Epithelial cell of prostate (primary cell): ENCODE measurements around the gene MACROD2.

ENCODE experiments used
- DNase-seq: peaks from one replicate; pipeline ENCODE4 v3.0.0-alpha.2; 2011; ENCODE audit warnings: low read depth, low spot score
- H3K27ac ChIP-seq: fragments of 450-650 bp; 2 replicates; pipeline ENCODE4 v1.5.1; 2017; ENCODE audit warnings: mild to moderate bottlenecking

The MACROD2 gene

DNA sequence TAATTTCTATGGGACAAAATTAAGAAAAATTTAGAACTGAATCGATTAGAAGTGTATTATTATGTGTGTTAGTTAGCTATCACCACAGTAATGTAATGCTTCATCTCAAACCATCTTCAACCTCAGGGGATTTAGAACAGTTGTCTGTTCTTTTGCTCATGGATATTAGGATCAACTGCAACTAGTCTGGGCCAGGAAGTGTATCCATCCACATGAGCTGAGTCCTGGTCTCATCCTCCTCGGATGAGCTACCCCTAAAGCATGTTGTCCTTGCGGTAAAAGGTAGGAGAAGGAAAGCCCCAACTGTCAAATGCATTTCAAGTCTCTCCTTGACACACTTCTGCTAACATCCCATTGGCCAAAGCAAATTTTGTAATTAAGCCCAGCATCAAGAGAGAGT, 2040.3 kb downstream of the MACROD2 start:
- DNase-seq = no peak
- H3K27ac ChIP-seq = no peak overlapping the region

DNA sequence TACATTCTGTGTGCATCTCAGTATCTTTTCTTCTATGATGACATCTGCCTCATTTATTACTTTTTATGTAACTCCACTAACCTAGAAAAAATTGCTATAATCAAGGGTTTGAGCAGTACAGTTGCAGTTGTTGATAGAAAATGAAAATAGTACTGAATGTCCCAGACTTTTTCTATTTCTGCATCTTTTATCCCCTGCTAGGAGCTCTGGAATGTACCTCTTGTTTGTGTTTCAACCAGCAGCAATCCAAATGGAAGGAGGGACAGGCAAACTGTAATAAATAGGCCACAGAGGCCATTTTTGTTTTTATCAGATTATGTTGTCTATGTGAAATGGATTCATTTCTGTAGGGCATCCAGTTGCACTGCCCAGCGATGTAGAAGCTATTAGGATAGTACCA, 2041.0 kb downstream of the MACROD2 start:
- no peak for DNase-seq

DNA sequence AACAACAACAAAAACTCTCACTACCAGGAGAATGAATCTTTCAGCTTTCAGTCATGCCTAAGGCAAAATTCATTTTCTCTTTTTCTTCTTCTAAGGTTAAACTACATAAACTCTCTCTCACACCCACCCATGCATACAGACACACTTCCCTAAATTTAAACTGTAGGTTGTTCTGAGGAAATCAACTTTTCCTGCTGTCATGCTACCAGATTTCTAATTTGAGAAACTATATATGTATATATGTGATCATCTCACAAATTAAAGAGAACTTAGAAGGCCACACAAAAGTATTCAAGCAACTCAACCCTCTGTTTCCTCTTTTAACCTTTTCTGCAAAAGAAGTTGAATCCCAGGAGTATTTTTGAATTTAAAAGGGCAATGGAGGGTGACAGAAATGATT, 2045.4 kb downstream of the MACROD2 start:
- H3K27ac ChIP-seq = no peak overlapping the region
- no peak for DNase-seq

More for the DNA sequence above, 2041.0 kb downstream of the MACROD2 start:
- H3K27ac ChIP-seq = no peak overlapping the region

DNA sequence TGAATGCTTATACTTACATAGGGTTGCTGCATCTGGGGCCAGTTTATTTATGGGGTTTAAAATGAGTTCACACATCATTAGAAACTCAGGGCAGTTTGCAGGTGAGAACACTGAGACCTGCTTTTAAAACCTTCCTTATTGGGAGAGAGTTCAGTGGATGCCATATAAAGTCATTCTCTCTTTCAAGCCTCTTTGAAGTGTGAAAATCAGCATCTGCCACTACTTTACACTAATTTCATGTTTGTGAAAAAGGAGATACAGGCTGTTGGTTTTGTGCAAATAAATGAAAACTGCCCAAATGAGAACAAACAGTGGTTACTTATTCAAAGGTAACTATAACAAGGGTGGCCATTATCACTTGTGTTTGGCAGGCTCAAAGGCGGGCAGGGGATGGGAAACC, 2047.4 kb downstream of the MACROD2 start:
- DNase-seq = no peak
- no peak overlapping the region for H3K27ac ChIP-seq

DNA sequence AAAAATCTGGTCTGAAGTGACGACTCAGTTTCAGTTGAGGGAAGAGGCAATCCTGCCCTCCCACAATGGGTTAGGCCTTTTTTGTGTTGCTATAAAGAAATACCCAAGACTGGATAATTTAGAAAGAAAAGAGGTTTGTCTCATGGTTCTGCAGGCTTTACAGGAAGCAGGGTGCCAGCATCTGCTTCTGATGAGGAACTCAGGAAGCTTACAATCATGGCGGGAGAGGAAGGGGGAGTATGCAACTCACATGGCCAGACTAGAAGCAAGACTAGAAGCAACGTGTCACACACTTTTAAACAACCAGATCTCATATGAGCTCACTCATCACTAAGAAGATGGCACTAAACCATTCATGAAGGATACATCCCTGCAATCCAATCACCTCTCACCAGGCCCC, 2048.6 kb downstream of the MACROD2 start:
- DNase-seq = no peak
- H3K27ac ChIP-seq = no peak overlapping the region

DNA sequence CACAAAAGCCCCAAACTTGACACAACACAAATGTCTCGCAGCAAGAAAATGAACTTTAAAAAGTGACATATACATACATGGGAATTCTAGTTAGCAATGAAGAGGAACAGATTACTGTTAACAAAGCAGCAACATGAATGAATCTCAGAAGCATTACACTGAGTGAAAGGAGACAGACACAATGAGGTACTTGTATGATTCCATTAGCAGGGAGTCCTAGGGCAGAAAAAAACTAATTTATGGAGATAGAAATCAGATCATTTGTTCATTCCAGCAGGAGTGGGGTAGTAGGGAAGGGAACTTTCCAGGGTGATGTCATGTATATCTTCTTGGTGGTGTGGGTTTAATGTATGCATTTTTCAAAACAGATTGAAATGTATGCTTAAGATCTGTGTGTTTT, 2053.6 kb downstream of the MACROD2 start:
- H3K27ac ChIP-seq = no peak overlapping the region
- DNase-seq = no peak

DNA sequence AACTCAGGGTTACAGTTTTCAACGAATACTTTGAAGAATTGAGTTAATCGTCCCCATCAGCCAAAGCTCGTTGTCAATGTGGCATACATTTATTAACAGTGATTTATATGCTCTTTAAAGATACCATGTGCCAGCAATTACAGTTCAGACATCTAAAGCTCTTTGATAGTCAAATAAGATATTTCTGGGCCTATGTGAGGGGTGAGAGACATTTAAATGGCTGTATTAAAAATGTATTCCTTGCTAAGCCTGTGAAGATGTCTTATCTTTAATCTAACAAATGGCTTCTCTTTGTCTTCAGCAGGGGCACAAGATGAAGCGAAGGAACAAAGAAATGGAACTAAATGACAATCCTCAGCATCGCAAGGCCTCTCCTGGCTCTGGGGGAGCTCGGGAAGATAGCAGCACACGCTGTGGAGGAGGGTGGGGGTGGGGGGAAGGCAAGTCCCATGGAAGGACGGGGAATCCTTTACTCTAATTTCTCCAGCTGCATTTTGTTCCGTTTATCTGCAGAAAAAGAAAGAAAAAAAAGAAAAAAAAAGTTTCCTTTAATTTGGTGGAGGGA, 2054.3 kb downstream of the MACROD2 start:
- no peak overlapping the region for H3K27ac ChIP-seq
- no peak for DNase-seq

DNA sequence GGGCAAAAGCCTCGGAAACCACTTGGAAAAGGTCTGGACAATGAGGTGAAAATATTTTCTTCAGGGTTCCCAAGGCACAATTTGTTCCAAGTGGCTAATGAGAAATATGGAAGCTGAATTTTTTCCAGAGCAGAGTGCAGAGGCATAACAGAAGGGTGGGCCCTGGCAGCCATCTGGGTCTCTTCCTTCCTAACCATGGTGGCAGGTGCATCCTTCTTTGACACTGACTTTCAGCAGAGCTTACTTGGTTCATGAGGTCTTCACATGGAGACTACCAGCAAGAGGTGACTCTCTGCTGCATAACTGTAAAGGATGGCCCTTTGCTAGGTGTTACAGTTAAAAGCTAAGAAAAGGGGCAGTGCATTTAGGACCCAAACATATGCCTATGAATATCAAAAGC, 2055.1 kb downstream of the MACROD2 start:
- no peak overlapping the region for H3K27ac ChIP-seq
- no peak for DNase-seq

DNA sequence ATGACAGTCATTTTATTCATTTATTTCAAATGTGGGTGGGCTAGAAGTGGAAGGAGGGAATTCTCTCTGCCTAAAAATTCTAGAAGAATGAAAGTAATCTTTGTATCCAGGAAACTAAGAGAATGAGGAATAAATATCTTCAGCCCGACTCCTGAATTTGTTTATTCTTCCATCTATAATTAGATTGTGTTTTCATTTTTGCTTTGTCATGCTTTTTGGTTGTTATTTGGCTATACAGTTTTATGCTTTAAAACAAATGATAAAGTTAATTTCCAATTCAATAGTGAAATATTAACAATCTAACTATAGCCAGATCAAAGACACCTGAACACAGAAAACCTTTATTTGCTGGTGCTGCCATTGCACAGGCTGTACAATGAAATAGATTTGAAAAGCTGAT, 2056.7 kb downstream of the MACROD2 start:
- no peak for DNase-seq
- no peak overlapping the region for H3K27ac ChIP-seq

DNA sequence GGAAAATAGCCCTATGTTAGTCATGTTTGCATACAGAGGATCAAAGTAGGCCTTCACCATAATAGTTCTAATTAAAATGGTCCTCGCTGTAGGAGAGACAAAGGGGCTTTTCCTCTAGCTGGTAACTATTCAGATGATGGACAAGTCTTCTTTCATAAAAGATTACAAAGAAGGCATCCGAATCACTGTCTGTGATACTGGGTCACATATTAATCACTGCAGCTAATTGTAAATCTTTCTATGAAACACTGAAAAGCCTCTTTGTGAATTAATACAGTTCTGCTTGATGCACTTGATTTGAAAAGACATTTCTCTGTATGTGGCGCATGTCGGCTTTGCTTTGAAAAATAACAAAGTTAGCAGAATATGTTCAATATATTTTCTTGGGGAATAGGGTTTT, 2057.1 kb downstream of the MACROD2 start:
- no peak overlapping the region for H3K27ac ChIP-seq

DNA sequence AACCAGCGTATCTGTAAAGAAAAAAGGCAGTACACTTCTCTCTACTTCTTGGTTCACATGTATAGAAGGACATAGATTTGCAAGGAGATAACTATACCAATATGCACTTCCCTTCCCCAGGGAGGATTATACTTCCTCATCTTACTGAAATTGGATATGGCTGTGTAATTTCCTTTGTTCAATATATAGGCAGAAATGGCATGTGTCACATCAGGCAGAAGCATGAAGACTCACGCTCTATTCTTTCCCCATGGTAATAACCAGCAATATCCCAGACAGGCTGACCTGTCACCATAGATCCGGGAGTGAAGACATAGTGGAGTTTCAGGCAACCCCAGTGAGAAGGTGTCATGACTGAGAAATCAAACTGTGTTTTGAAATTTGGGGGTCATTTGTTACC, 2059.7 kb downstream of the MACROD2 start:
- H3K27ac ChIP-seq = no peak overlapping the region
- DNase-seq = no peak

More for the DNA sequence above, 2057.1 kb downstream of the MACROD2 start:
- DNase-seq = no peak

DNA sequence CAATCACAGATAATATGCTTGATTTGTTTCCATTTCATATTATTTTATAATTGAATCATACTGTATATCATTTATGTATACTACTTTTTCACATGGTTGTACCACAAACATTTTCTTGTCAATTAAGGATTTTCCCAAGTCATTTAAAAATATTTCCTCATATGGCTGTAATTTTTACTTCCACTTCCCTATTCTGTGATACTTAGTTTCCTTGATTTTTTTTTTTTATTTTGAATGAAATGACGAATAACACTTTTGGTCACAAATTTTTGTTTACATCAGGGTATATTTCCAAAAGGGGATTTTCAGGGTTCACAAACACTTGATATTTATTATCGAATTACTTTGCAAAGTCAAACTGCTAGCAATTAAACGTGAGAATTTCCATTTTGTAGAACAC, 2062.3 kb downstream of the MACROD2 start:
- DNase-seq = no peak
- H3K27ac ChIP-seq = no peak overlapping the region

DNA sequence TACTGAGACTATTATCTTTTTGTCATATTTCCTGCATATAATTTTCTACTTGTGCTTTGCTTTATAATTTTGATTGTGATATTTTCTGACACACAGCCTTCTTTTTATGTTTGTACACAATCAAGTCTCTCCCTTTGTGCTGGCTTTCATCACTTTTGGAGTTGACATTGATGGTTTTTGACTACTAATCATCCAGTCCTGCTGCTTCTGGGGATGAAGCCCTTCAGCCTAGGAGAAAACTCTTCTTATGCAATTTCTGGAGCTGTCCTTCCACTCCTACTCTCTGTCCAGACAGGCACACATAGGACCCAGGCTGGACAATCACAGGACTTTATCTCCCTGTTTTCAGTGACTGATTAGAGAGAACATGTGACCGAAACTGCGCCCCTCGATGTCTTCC, 2063.0 kb downstream of the MACROD2 start:
- no peak for DNase-seq
- H3K27ac ChIP-seq = no peak overlapping the region

DNA sequence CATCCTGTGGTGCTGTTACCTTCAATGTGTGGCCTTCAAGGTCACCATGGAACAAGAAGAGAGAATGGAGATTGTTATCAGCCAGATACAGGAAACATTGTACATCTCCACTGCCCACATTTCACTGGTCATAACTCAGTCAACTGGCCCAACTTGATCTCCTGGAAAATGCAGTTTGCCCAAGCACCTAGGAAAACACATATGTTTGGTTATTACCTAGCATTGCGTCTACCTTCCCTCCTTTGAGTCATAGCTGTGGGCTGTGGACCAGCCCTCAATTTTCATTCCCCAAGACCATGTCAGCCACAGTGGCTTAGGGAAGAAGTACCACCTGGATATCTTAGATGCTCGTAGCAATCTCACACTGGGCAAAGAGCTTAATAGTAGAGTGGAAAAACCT, 2064.5 kb downstream of the MACROD2 start:
- DNase-seq = no peak
- H3K27ac ChIP-seq = no peak overlapping the region

DNA sequence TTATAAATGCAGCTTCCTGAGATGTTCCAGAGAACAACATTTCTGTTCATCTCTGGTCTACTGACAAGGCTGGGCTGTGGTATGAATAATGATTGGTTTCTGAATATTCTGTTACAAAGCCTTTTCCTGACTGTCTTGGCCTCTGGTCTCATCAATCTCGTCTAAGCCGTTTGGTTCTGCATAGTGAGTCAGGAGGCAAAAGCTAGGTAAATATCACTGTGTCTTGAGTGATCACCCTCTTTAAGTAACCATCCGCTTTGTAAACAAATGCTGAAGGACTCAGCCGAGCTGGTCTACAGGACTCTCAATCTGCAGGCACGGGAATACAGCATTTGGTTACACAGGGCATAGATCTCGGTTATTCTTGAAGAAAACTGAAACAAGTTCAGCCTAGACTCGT, 2066.0 kb downstream of the MACROD2 start:
- no peak for DNase-seq
- no peak overlapping the region for H3K27ac ChIP-seq

DNA sequence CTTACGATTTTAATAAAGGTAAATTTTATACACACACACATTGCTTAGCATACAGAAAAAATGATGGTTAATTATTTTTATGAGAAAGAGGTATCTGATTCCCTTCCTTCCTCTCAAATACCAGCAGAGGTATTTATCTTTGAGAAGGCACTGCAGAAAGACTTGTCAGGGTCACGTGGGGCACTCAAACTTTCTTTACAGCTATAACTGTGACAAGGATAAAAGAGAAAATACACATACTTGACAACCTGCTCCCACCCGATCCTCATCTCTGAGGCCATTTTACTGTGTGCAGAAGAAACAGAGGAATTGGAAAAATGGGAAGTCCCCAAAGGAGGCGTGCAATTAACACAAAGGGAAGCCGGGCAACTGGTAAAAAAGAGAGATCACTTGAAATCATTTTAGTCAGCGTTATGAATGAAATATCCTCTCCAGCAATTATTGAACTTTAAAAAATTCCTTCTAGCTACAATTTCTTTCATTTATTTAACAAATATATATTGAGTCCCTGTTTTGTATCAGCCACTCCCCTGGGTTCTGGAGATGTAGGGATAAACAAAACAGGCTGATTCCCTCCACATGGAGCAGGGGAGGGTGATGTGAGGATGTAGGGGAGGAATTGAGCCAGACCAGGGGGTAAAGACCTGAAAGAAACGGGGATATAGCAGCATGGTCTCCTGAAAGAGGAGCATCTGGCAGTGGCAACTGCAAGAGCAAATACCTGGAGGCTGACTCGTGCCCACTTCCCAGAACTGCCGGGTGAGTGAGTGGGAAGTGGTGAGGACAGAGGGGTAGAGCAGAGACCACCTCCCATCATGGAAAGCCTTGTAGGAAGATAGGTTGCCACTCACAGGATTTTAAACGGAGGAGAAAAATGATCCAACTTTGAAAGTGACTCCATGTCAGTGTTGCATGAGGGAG, 2067.6 kb downstream of the MACROD2 start:
- H3K27ac ChIP-seq = no peak overlapping the region
- DNase-seq = no peak

DNA sequence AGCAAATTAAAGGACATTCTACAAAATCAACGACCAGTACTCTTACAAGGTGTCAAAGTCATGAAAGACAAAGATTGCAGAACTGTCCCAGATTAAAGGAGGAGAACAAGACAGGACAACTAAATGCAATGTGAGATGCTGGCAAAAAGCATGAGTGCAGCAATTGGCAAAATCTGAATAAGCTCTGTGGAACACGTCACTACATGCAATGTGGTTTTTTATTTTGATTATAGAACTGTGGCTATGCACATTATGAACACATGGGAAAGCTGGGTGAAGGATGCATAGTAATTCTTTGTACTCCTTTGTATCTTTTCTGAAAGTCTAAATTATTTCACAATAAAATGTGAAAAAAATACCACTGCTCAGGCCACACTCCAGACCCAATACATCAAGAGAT, 2068.6 kb downstream of the MACROD2 start:
- no peak for DNase-seq
- no peak overlapping the region for H3K27ac ChIP-seq

DNA sequence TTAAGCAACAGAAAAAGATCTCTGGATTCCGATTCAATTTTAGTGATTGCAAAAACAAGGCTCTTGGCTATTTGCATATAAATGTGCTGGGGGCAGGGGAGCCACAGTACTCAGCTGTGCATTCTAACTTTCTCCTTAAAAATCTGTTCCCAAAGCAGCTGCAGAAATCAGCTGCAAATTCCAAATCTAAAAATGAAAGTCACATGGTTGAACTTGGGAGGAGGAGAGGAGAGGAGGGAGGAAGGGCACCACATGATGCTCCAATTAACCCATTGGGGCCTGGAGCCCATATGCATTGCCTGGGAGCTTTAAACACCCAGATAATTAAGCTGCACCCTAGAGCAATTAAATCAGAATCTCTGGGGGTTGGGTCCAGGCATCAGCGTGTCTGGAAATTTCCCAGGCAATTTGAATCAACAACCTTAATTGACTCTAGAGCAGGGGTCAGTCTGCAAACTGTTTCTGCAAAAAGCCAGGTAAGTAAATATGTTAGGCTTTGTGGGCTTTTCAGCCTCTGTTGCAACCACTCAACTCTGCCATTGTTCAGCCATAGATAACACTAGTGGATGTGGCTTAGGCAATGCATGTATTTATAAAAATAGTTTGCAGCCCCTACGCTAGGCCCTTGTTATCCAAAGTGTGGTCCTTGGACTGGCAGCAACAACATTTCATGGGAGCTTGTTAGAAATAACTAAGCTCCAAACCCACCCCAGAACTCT, 2069.8 kb downstream of the MACROD2 start:
- no peak for DNase-seq
- H3K27ac ChIP-seq = no peak overlapping the region

DNA sequence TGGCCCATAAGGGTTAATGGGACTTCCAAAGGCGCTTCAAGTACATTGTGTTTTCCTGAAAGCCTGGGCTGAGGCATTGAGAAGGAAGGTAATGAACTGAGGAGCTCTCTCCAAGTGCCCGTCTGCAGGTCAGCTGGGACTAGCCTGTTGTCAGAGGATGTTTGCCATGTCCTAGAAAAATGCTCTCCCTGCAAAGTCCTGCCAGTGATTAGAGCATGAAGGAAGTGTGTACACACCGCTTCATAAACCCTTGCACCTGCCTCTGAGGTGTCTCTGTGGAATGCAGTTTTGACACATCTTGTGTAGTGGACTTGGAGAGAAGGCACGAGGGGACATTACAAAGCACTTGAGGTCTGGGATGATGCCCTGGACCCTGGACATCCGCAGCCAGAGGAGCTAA, 2071.3 kb downstream of the MACROD2 start:
- no peak for DNase-seq
- no peak overlapping the region for H3K27ac ChIP-seq

DNA sequence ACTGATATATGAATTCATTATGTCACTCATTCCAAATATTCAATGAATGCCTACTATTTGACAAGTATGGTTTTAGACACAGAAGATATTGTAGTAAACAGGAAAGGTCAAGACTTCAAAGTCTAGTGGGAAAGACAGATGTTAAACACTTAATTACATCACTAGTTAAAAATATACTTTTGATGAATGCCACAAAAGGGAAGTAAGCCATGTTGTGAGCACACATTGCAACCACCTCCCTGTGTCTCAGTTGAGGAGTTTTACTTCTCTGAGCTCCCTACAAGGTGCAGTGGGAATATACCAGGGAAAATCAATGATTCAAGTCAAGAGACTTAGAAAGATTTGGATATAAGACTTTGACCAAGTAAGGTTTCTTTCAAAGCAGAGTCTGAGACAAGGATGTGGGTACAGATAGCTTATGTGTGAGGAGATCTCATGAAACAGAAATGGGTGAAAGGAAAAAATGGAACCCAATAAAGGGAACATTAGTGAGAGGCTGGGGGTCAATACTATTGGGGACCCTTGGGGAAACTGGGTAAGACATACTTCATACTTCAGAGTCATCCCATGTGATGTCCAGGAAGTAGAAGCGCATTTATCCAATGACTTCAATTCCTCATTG, 2074.2 kb downstream of the MACROD2 start:
- no peak overlapping the region for H3K27ac ChIP-seq
- no peak for DNase-seq

DNA sequence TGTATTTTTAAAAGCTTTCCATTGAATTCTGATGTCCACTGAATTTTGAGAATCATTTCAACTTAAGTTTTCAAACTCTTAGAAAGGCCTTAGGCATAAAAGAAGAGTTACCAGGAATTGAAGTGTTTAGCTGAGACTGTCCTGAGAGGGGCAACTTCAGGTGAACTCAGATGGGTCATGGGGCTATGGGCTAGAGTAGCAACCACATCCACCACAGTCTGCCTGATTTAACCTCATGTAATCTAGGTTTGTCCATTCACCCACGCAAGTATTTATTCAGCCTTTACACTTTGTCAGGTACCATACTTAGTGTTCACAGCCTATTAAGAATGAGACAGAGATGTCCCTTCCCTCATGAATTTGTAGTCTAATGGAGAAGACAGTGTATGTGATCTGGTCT, 2076.9 kb downstream of the MACROD2 start:
- no peak for DNase-seq
- H3K27ac ChIP-seq = no peak overlapping the region
